ENCODE results near the gene NR3C1. TPM values are rescaled to one million over a fixed set of nuclear protein-coding genes. Genes with fewer than 3 reads are reported as not detected.

The NR3C1 gene
- total RNA-seq, 2 donors from 2014 or later, result 30.3 to 38.9 TPM

- no peaks in the 10 kb centered on the region for H3K9me3 ChIP-seq
- no peak overlapping the region for H3K27ac ChIP-seq
- H3K4me1 ChIP-seq, result peaks cover 0 to 11% of the 10 kb centered on the region in 2 donors
- no peak for DNase-seq (ENCODE audit: low spot score)
- no peak overlapping the region for H3K4me3 ChIP-seq
- H3K36me3 ChIP-seq, result no peaks in the 10 kb centered on the region
- no peak for TF ChIP-seq CTCF (IDR thresholded peaks at IDR 0.05)
- no peaks in the 10 kb centered on the region for H3K27me3 ChIP-seq
Observed at GRCh38 chr5:143436871-143437270, 33.4 kb upstream of the NR3C1 start.

GRCh38 chr5:143435210-143435657 lies 31.7 kb upstream of the NR3C1 start:
- DNase-seq (ENCODE audit: low spot score), result no peak
- Histone ChIP-seq H3K36me3 (no peaks in the 10 kb centered on the region), H3K27me3 (no peaks in the 10 kb centered on the region), H3K4me1 (peaks cover 0 to 11% of the 10 kb centered on the region in 2 donors), H3K4me3 (peak overlapping the region in 1 of 2 donors; percentile 14), H3K27ac (no peak overlapping the region), H3K9me3 (no peaks in the 10 kb centered on the region)
- TF ChIP-seq CTCF (IDR thresholded peaks at IDR 0.05), result no peak

GRCh38 chr5:143434261-143435209 lies 31.0 kb upstream of the NR3C1 start:
- Histone ChIP-seq H3K9me3 (no peaks in the 10 kb centered on the region), H3K27ac (no peak overlapping the region), H3K4me1 (peaks cover 0 to 11% of the 10 kb centered on the region in 2 donors), H3K4me3 (peak overlapping the region in 1 of 2 donors; percentile 14), H3K36me3 (no peaks in the 10 kb centered on the region), H3K27me3 (no peaks in the 10 kb centered on the region)
- TF ChIP-seq CTCF (IDR thresholded peaks at IDR 0.05), result no peak
- no peak for DNase-seq (ENCODE audit: low spot score)

- no peaks in the 10 kb centered on the region for H3K36me3 ChIP-seq
- TF ChIP-seq CTCF (IDR thresholded peaks at IDR 0.05), result no peak
- H3K27me3 ChIP-seq, result no peaks in the 10 kb centered on the region
- H3K27ac ChIP-seq, result no peak overlapping the region
- no peak for DNase-seq (ENCODE audit: low spot score)
- no peak overlapping the region for H3K4me3 ChIP-seq
- H3K4me1 ChIP-seq, result peaks cover 0 to 11% of the 10 kb centered on the region in 2 donors
- H3K9me3 ChIP-seq, result no peaks in the 10 kb centered on the region
Observed at GRCh38 chr5:143433670-143434069, 30.2 kb upstream of the NR3C1 start.

- Histone ChIP-seq H3K4me3 (no peak overlapping the region), H3K4me1 (peaks cover 0 to 9% of the 10 kb centered on the region in 2 donors), H3K27ac (no peak overlapping the region), H3K9me3 (no peaks in the 10 kb centered on the region), H3K27me3 (no peaks in the 10 kb centered on the region), H3K36me3 (no peaks in the 10 kb centered on the region)
- TF ChIP-seq CTCF (IDR thresholded peaks at IDR 0.05), result no peak
- DNase-seq (ENCODE audit: low spot score), result no peak
Observed at GRCh38 chr5:143432658-143433239, 29.3 kb upstream of the NR3C1 start.
